Urothelium cell line (cell line): ENCODE measurements around the gene NIM1K.
A peak's percentile ranks its signal among the peaks of the same experiment; 100 is the strongest.
"Not testable (repeated sequence)": the region's sequence is repeated elsewhere in the genome, so short reads cannot be mapped to it uniquely, and the experiment has no call there.

ENCODE experiments used
- DNase-seq: peaks from one replicate; pipeline ENCODE4 v3.0.0; 2011; ENCODE audit warnings: low spot score, mixed read lengths
- FAIRE-seq: peaks from 2 replicates; lab custom pipeline; 2011; peaks lifted over from hg19 to GRCh38; lab: Jason Lieb, UNC

NIM1K gene

DNA sequence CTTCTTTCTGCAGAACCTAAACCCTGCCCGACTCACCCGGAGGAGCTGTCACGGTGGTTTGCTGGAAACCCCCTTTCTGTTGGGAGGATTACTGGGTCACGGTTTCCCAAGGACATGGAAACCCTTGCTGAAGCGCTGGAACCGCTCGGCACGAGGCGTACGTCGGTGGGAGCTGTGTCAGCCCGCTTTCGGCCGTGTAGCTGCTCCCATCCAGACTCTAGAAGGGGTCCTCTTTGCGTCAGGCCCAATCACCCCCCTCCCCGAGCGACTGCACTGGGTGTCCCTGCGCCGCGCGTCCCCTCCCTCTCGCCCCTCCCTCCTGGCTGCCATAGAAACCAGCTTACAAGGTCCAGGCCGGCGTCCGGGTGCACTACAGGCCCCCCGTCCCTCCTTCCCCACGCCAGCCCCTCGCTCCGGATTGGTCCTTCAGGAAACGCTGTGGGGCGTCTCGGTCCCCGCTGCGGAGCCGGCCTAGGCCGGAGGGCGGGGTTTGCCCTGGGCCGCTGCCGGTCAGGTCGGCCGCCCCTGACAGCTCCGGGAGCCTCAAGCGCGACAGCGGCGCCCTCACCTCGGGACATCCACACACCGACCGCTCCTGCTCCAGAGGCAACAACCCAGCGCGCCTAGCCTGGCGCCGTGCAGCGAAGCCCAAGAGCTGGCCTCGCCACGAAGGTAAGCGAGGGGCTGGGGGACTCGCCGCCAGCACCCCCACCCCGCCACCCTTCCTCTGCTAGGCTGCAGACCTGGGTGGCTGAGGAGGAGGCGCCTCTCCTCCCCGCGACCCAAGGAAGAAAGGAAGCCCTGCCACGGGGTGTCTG, at the start of gene NIM1K:
Gene NIM1K, plus strand, starts transcription at position 486 of the 818 bp plus-strand sequence. CDS start 53,551 bp downstream, outside the sequence.
- DNase-seq (no peak), FAIRE-seq (no peak)

- FAIRE-seq (no peak), DNase-seq (no peak)
Measured at GRCh38 chr5:43145071-43145470, 47.0 kb upstream of the NIM1K start.

DNA sequence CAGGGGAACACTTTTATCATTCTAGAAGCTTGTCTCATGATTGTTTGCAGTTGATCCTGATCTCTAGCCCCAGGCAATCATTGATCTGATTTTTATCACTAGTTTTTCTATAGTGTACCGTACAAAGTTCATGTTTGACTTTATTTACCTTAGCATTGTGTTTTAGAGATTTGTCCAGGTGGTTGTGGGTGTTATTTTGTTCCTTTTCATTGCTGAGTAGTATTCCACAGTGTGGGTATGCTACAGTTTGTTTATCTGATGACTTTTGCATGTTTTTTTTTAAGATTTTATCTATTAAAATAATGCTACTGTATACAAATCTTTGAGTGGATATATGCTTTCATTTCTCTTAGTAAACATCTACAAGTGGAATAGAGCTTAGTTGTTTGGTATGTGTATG, 45.1 kb upstream of the NIM1K start:
- no peak for FAIRE-seq
- no peak for DNase-seq

DNA sequence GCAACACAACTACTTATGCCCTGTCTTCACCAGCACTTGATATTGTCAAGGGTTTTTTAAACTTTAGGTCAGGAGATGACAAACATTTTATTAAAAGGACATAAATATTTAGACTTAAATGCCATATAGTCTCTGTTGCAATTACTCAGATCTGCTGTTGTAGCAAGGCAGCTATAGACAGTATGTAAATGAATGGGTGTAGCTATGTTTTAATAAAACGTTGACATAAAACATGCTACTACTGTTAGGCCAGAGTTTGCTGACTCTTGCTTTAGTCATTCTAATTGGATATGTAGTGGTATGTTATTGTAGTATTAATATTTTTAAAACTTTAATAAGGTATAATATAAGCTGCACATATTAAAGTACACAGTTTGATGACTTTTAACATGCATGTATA, 43.6 kb upstream of the NIM1K start:
- DNase-seq (no peak), FAIRE-seq (no peak)

DNA sequence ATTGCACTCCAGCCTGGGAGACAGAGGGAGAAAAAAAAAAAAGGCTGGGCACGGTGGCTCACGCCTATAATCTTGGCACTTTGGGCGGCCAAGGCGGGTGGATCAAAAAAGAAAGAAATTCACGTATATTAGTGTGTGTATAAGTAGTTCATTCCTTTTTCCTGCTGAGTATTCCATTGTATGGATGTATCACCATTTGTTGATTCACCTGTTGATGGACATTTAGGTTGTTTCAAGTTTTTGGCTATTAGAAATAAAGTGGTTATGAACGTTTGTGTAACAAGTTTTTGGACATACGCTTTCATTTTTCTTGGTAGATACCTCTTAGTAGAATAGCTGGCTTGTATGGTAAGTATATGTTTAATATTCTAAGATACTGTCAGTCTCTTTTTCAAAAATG, 42.8 kb upstream of the NIM1K start:
- no peak for DNase-seq
- no peak for FAIRE-seq

- no peak for FAIRE-seq
Measured at GRCh38 chr5:43150075-43150474, 42.0 kb upstream of the NIM1K start.

GRCh38 chr5:43150748-43151147, 41.3 kb upstream of the NIM1K start:
- FAIRE-seq, result no peak

More at GRCh38 chr5:43150075-43150474, 42.0 kb upstream of the NIM1K start:
- DNase-seq, result no peak

GRCh38 chr5:43152946-43153345, 39.1 kb upstream of the NIM1K start:
- no peak for DNase-seq
- FAIRE-seq, result no peak

More at GRCh38 chr5:43150748-43151147, 41.3 kb upstream of the NIM1K start:
- no peak for DNase-seq

DNA sequence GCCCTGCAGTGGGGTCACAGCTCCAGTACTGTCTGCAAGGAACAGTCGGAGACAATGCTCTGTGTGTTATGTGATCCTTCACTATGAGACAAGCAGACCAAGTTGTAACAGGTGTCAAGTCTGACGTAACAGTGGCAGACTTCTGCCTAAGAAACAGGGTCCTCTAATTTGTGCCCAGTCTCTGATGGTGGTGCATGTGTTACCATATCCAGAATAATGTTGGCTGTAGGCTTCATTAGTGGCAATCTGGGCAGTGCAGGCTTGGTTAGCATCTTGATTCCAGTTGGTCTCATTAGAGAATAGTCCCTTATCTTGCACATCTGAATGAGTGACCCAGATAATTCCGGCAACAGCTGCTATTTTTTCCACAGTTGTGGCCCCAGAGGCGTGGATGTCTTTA, 37.6 kb upstream of the NIM1K start:
- no peak for FAIRE-seq
- DNase-seq, result no peak

DNA sequence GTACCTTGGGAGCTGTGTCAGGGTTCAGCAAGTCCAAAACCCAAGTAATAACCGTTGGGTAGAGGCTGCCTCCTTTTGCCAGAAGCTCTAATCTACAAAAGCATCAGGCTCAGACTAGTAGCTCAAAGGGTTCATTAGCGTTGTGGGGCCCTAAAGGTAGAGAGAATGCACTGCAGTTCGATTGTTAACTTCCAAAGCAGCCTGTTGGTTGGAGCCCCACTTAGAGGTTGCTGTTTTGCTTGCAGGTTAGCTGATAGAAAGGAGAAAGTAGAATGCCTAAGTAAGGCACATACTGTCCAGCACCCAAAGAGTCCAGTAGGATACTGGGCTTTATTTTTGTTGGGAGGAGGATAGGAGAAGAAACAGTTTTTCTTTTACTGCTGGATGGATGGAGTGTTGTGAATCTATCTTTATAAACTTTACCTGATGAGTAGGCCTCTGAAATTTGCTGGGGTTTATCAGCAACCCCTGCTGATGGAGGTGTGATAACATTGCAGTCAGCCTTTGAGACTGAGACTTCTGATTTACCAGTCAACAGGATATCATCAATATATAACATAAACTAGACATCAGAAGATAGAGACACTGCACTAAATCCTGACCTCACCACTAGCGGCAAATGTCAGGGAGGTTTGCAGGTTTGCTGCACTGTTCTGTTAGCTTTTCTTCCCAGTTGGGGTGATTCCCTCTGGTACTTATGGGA, 36.5 kb upstream of the NIM1K start:
- FAIRE-seq, result no peak
- DNase-seq, result no peak

DNA sequence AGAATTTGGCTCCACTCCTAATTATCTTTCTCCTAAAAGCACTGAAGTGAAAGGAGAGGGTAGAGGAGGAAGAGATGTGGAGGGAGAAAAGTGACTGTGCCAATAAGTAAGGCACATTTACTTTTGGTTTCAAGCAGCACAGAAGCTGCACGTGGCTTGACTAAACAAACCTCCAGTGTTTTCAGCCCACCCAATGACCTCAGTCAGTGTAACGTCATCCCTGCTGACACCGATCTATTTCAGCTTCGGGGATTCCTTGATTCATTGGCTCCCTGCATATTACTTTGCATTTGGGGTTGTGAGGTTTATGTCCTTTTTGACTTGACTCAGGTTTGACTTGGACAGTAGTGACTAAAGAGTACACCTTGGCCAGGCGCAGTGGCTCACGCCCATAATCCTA, 35.6 kb upstream of the NIM1K start:
- FAIRE-seq (no peak), DNase-seq (no peak)

GRCh38 chr5:43157068-43157467, 35.0 kb upstream of the NIM1K start:
- DNase-seq (no peak), FAIRE-seq (no peak)

DNA sequence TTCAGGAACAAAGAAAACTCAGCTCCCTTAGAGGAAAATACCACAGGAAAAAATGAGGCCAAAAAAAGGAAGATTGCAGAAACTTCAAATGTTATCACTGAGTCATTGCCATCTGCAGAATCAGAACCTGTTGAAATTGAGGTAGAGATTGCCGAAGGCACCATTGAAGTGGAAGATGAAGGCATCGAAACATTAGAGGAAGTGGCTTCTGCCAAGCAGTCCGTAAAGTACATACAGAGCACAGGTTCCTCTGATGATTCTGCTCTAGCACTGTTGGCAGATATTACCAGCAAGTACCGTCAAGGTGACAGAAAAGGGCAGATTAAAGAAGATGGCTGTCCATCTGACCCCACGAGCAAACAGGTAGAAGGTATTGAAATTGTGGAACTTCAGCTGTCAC, 30.8 kb upstream of the NIM1K start:
- no peak for FAIRE-seq
- DNase-seq, result no peak

GRCh38 chr5:43164801-43165200, 27.2 kb upstream of the NIM1K start:
- DNase-seq, FAIRE-seq: not testable (repeated sequence)

GRCh38 chr5:43165323-43165722, 26.7 kb upstream of the NIM1K start:
- DNase-seq, result no peak
- no peak for FAIRE-seq

- no peak for FAIRE-seq
- no peak for DNase-seq
Measured at GRCh38 chr5:43168175-43168574, 23.9 kb upstream of the NIM1K start.

DNA sequence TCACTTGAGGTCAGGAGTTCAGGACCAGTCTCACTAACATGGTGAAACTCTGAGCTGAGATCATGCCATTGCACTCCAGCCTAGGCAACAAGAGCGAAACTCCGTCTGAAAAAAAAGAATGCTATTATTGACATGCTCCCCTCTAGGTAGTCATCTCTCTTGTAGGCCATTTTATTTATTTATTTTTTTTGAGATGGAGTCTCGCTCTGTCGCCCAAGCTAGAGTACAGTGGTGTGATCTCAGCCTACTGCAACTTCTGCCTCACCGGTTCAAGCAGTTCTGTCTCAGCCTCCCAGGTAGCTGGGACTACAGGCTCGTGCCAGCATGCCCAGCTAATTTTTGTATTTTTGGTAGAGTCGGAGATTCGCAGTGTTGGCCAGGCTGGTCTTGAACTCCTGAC, 20.6 kb upstream of the NIM1K start:
- FAIRE-seq (no peak), DNase-seq (no peak)

GRCh38 chr5:43171926-43172325, 20.1 kb upstream of the NIM1K start:
- FAIRE-seq (no peak), DNase-seq (no peak)

DNA sequence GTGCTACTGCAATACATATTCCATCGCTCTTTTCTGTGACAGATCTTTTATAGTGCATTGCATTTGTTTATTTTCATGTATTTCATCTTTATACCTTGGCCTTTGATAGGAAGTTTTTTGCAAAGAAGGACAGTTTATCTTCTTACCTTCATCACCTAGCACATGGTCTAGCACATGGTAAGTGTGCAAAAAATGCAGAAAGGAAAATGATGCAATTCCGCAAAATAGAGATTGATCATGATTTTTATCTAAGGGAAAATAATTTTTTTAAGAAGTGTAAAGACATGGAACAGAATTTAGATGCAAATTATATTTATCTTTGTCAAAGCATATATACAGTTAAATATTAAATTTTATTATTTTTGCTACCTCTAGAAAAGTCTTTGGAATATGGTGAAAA, 19.2 kb upstream of the NIM1K start:
- FAIRE-seq, result no peak

GRCh38 chr5:43174586-43174985, 17.4 kb upstream of the NIM1K start:
- DNase-seq, result no peak

More for the DNA sequence above, 19.2 kb upstream of the NIM1K start:
- DNase-seq, result no peak

DNA sequence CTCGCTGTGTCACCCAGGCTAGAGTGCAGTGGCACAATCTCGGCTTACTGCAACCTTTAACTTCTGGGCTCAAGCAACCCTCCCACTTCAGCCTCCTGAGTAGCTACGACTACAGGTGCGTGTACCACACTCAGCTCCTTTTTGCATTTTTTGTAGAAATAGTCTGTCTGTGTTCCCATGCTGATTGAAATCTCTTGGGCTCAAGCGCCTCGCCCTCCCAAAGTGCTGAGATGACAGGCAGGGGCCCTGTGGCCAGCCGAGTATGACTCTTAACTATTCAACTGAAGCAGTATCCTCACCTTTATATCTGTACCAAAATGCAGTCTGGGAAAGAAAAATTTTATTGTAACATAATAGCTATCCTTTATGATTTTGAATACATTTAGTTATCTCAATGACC, 12.2 kb upstream of the NIM1K start:
- no peak for FAIRE-seq
- no peak for DNase-seq

More at GRCh38 chr5:43174586-43174985, 17.4 kb upstream of the NIM1K start:
- FAIRE-seq, result peak; percentile 55

GRCh38 chr5:43182421-43182820, 9.6 kb upstream of the NIM1K start:
- DNase-seq (no peak), FAIRE-seq (no peak)
